OCI-LY7 (cell line): ENCODE data around the gene TOR2A.

ENCODE experiments used
- EZH2phosphoT487 ChIP-seq: fragments of 200-600 bp; sonication (generic); IDR thresholded peaks from 2 replicates; pipeline ENCODE4 v1.6.1; 2018; ENCODE audit warnings: low read depth, borderline replicate concordance, mild to moderate bottlenecking, mixed run types, antibody characterized with exemption, low read length, moderate library complexity, mixed read lengths
- TF ChIP-seq, protein P1 (sequence below): fragments of 200-600 bp; sonication (generic); conservative IDR thresholded peaks from 2 replicates; pipeline ENCODE4 v1.5.1; 2014; ENCODE audit warnings: mild to moderate bottlenecking, antibody characterized with exemption, low read length, moderate library complexity, mixed read lengths

DNA sequence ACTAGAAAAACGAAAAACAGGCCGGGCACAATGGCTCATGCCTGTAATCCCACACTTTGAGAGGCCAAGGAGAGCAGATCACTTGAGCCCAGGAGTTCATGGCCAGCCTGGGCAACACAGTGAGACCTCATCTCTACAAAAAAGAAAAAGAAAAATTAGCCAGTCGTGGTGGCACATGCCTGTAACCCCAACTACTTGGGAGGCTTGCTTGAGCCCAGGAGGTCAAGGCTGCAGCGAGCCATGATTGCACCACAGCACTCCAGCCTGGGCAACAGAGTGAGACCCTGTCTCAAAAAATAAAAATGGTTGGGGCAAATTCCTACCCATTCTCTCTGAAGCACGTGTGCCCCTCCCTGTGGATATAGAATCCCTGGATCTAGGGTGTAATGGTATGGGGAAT, 36.7 kb downstream of the TOR2A start:
- TF ChIP-seq, protein P1, sequence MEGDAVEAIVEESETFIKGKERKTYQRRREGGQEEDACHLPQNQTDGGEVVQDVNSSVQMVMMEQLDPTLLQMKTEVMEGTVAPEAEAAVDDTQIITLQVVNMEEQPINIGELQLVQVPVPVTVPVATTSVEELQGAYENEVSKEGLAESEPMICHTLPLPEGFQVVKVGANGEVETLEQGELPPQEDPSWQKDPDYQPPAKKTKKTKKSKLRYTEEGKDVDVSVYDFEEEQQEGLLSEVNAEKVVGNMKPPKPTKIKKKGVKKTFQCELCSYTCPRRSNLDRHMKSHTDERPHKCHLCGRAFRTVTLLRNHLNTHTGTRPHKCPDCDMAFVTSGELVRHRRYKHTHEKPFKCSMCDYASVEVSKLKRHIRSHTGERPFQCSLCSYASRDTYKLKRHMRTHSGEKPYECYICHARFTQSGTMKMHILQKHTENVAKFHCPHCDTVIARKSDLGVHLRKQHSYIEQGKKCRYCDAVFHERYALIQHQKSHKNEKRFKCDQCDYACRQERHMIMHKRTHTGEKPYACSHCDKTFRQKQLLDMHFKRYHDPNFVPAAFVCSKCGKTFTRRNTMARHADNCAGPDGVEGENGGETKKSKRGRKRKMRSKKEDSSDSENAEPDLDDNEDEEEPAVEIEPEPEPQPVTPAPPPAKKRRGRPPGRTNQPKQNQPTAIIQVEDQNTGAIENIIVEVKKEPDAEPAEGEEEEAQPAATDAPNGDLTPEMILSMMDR: no peak
- TF ChIP-seq EZH2phosphoT487: no peak
